ENCODE results near the gene SERPINB8. TPM values are rescaled to one million over a fixed set of nuclear protein-coding genes. Genes with fewer than 3 reads are reported as not detected.

The SERPINB8 gene
- total and polyA plus RNA-seq, 4 donors, result 11.5 to 34.8 (median 14.9) TPM

- 17 to 25% methylated on average over 2 of the region's 2 CpGs for WGBS, 2 donors
- intact Hi-C loops (cut with DNase I), result no loop called here
- Histone ChIP-seq H3K4me1 (ENCODE audit: control insufficient read depth in 1 of 2, insufficient read depth in 2 of 2, low read length in 2 of 2) (no peaks in the 10 kb centered on the region), H3K4me3 (ENCODE audit: low read length in 2 of 2) (no peak overlapping the region), H3K27ac (ENCODE audit: low read depth in 1 of 2, low read length in 2 of 2) (no peak overlapping the region), H3K36me3 (ENCODE audit: control insufficient read depth in 1 of 2, insufficient read depth in 2 of 2, low read length in 1 of 2) (no peaks in the 10 kb centered on the region), H3K9me3 (ENCODE audit: control insufficient read depth, low read length) (no peaks in the 10 kb centered on the region), H3K27me3 (ENCODE audit: control insufficient read depth in 1 of 2, insufficient read depth in 2 of 2, low read length in 1 of 2) (no peaks in the 10 kb centered on the region)
- ATAC-seq (ENCODE audit: low FRiP score) (no peak), DNase-seq (no peak)
Measured at GRCh38 chr18:63974991-63975390, 5.1 kb downstream of the SERPINB8 start.

GRCh38 chr18:63975628-63976027, 5.7 kb downstream of the SERPINB8 start:
- ATAC-seq (ENCODE audit: low FRiP score), result no peak
- Histone ChIP-seq H3K36me3 (ENCODE audit: control insufficient read depth in 1 of 2, insufficient read depth in 2 of 2, low read length in 1 of 2) (no peaks in the 10 kb centered on the region), H3K9me3 (ENCODE audit: control insufficient read depth, low read length) (no peaks in the 10 kb centered on the region), H3K27me3 (ENCODE audit: control insufficient read depth in 1 of 2, insufficient read depth in 2 of 2, low read length in 1 of 2) (no peaks in the 10 kb centered on the region), H3K27ac (ENCODE audit: low read depth in 1 of 2, low read length in 2 of 2) (no peak overlapping the region), H3K4me1 (ENCODE audit: control insufficient read depth in 1 of 2, insufficient read depth in 2 of 2, low read length in 2 of 2) (no peaks in the 10 kb centered on the region), H3K4me3 (ENCODE audit: low read length in 2 of 2) (no peak overlapping the region)
- intact Hi-C loops (cut with DNase I), result no loop called here
- no peak for DNase-seq
- 53 to 70% methylated on average over 3 of the region's 3 CpGs for WGBS, 2 donors

GRCh38 chr18:63977040-63977439, 7.2 kb downstream of the SERPINB8 start:
- ATAC-seq (ENCODE audit: low FRiP score), result no peak
- WGBS, 2 donors, result 95% methylated on average over 3 of the region's 3 CpGs
- no peak for DNase-seq
- no peak overlapping the region for H3K4me3 ChIP-seq (ENCODE audit: low read length in 2 of 2)
- H3K4me1 ChIP-seq (ENCODE audit: control insufficient read depth in 1 of 2, insufficient read depth in 2 of 2, low read length in 2 of 2), result no peaks in the 10 kb centered on the region
- intact Hi-C loops (cut with DNase I), result no loop called here
- peaks cover under 1% of the 10 kb centered on the region for H3K9me3 ChIP-seq (ENCODE audit: control insufficient read depth, low read length)
- no peaks in the 10 kb centered on the region for H3K27me3 ChIP-seq (ENCODE audit: control insufficient read depth in 1 of 2, insufficient read depth in 2 of 2, low read length in 1 of 2)
- H3K27ac ChIP-seq (ENCODE audit: low read depth in 1 of 2, low read length in 2 of 2), result no peak overlapping the region
- peaks cover 0 to 1% of the 10 kb centered on the region in 2 donors for H3K36me3 ChIP-seq (ENCODE audit: control insufficient read depth in 1 of 2, insufficient read depth in 2 of 2, low read length in 1 of 2)

- DNase-seq (no peak), ATAC-seq (ENCODE audit: low FRiP score) (peak; percentile 87)
- Histone ChIP-seq H3K27ac (ENCODE audit: low read depth in 1 of 2, low read length in 2 of 2) (peak overlapping the region; percentile 12 to 76), H3K36me3 (ENCODE audit: control insufficient read depth in 1 of 2, insufficient read depth in 2 of 2, low read length in 1 of 2) (peaks cover 0 to 5% of the 10 kb centered on the region in 2 donors), H3K4me3 (ENCODE audit: low read length in 2 of 2) (peak overlapping the region; percentile 43 to 45), H3K9me3 (ENCODE audit: control insufficient read depth, low read length) (peaks cover 2% of the 10 kb centered on the region), H3K4me1 (ENCODE audit: control insufficient read depth in 1 of 2, insufficient read depth in 2 of 2, low read length in 2 of 2) (no peaks in the 10 kb centered on the region), H3K27me3 (ENCODE audit: control insufficient read depth in 1 of 2, insufficient read depth in 2 of 2, low read length in 1 of 2) (no peaks in the 10 kb centered on the region)
- WGBS, 2 donors, result 1 to 2% methylated on average over 6 of the region's 6 CpGs
- intact Hi-C loops (cut with DNase I), result loop anchor here in 1 of 2 donors (2.0 kb wide), 1 partner anchor 15 kb away; no protein-coding TSS in a partner anchor
Measured at GRCh38 chr18:63979409-63979920, 9.6 kb downstream of the SERPINB8 start.

DNA sequence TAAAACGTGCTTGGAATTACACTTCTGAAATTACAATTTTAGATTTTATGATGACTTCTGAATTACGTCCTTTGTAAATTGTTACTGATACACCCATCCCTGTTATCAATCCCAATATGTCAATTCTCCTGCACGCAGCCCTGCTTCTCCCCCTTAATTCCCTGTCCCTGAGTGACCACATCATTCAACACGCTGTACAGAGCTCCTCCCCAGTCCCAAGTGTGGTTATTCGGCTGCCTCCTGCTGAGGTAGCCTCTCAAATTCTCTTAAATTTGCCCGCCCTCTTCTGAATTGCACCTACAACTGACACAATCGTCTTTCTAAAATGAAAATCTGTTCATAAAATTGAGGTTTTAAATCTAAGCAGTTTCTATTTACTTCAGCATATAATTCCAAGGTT, 10.1 kb downstream of the SERPINB8 start:
- Histone ChIP-seq H3K9me3 (ENCODE audit: control insufficient read depth, low read length) (peaks cover 2% of the 10 kb centered on the region), H3K4me1 (ENCODE audit: control insufficient read depth in 1 of 2, insufficient read depth in 2 of 2, low read length in 2 of 2) (no peaks in the 10 kb centered on the region), H3K4me3 (ENCODE audit: low read length in 2 of 2) (peak overlapping the region in 1 of 2 donors; percentile 45), H3K27ac (ENCODE audit: low read depth in 1 of 2, low read length in 2 of 2) (peak overlapping the region in 1 of 2 donors; percentile 55), H3K27me3 (ENCODE audit: control insufficient read depth in 1 of 2, insufficient read depth in 2 of 2, low read length in 1 of 2) (no peaks in the 10 kb centered on the region), H3K36me3 (ENCODE audit: control insufficient read depth in 1 of 2, insufficient read depth in 2 of 2, low read length in 1 of 2) (peaks cover 0 to 6% of the 10 kb centered on the region in 2 donors)
- intact Hi-C loops (cut with DNase I), result no loop called here
- WGBS, 2 donors, result 14 to 17% methylated on average over 7 of the region's 7 CpGs
- DNase-seq, result no peak
- no peak for ATAC-seq (ENCODE audit: low FRiP score)

GRCh38 chr18:63980896-63981460, 11.1 kb downstream of the SERPINB8 start:
- WGBS, 2 donors, result 85 to 88% methylated on average over 6 of the region's 6 CpGs
- H3K27ac ChIP-seq (ENCODE audit: low read depth in 1 of 2, low read length in 2 of 2), result no peak overlapping the region
- H3K27me3 ChIP-seq (ENCODE audit: control insufficient read depth in 1 of 2, insufficient read depth in 2 of 2, low read length in 1 of 2), result no peaks in the 10 kb centered on the region
- H3K4me1 ChIP-seq (ENCODE audit: control insufficient read depth in 1 of 2, insufficient read depth in 2 of 2, low read length in 2 of 2), result no peaks in the 10 kb centered on the region
- H3K36me3 ChIP-seq (ENCODE audit: control insufficient read depth in 1 of 2, insufficient read depth in 2 of 2, low read length in 1 of 2), result peaks cover 0 to 7% of the 10 kb centered on the region in 2 donors
- intact Hi-C loops (cut with DNase I), result no loop called here
- no peak overlapping the region for H3K4me3 ChIP-seq (ENCODE audit: low read length in 2 of 2)
- H3K9me3 ChIP-seq (ENCODE audit: control insufficient read depth, low read length), result peaks cover 2% of the 10 kb centered on the region
- no peak for ATAC-seq (ENCODE audit: low FRiP score)
- no peak for DNase-seq

DNA sequence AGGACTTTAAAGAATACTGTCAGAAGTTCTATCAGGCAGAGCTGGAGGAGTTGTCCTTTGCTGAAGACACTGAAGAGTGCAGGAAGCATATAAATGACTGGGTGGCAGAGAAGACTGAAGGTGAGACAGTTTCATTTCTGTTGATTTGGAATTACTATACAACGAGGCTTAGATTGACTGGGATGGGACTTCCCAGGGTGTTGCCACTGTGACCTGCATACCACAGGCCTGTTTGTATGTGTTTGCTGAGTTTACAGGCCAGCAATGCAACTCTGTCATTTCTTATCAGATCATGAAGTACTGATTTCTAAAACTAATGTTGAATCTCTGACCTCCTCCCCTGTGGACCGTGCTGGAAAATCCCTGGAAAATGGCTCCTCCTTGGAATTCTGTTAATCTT, 11.8 kb downstream of the SERPINB8 start:
- no peaks in the 10 kb centered on the region for H3K4me1 ChIP-seq (ENCODE audit: control insufficient read depth in 1 of 2, insufficient read depth in 2 of 2, low read length in 2 of 2)
- intact Hi-C loops (cut with DNase I), result no loop called here
- H3K36me3 ChIP-seq (ENCODE audit: control insufficient read depth in 1 of 2, insufficient read depth in 2 of 2, low read length in 1 of 2), result peaks cover 0 to 7% of the 10 kb centered on the region in 2 donors
- H3K4me3 ChIP-seq (ENCODE audit: low read length in 2 of 2), result no peak overlapping the region
- H3K9me3 ChIP-seq (ENCODE audit: control insufficient read depth, low read length), result peaks cover 2% of the 10 kb centered on the region
- 83 to 91% methylated on average over 2 of the region's 2 CpGs for WGBS, 2 donors
- H3K27ac ChIP-seq (ENCODE audit: low read depth in 1 of 2, low read length in 2 of 2), result no peak overlapping the region
- DNase-seq (no peak), ATAC-seq (ENCODE audit: low FRiP score) (no peak)
- H3K27me3 ChIP-seq (ENCODE audit: control insufficient read depth in 1 of 2, insufficient read depth in 2 of 2, low read length in 1 of 2), result no peaks in the 10 kb centered on the region

GRCh38 chr18:63982361-63982760, 12.5 kb downstream of the SERPINB8 start:
- Histone ChIP-seq H3K4me3 (ENCODE audit: low read length in 2 of 2) (no peak overlapping the region), H3K27ac (ENCODE audit: low read depth in 1 of 2, low read length in 2 of 2) (no peak overlapping the region), H3K36me3 (ENCODE audit: control insufficient read depth in 1 of 2, insufficient read depth in 2 of 2, low read length in 1 of 2) (peaks cover 3 to 11% of the 10 kb centered on the region in 2 donors), H3K27me3 (ENCODE audit: control insufficient read depth in 1 of 2, insufficient read depth in 2 of 2, low read length in 1 of 2) (no peaks in the 10 kb centered on the region), H3K4me1 (ENCODE audit: control insufficient read depth in 1 of 2, insufficient read depth in 2 of 2, low read length in 2 of 2) (no peaks in the 10 kb centered on the region), H3K9me3 (ENCODE audit: control insufficient read depth, low read length) (peaks cover 2% of the 10 kb centered on the region)
- intact Hi-C loops (cut with DNase I), result no loop called here
- ATAC-seq (ENCODE audit: low FRiP score), result no peak
- whole genome bisulfite sequencing, 2 donors, result 88 to 94% methylated on average over 3 of the region's 3 CpGs
- no peak for DNase-seq

DNA sequence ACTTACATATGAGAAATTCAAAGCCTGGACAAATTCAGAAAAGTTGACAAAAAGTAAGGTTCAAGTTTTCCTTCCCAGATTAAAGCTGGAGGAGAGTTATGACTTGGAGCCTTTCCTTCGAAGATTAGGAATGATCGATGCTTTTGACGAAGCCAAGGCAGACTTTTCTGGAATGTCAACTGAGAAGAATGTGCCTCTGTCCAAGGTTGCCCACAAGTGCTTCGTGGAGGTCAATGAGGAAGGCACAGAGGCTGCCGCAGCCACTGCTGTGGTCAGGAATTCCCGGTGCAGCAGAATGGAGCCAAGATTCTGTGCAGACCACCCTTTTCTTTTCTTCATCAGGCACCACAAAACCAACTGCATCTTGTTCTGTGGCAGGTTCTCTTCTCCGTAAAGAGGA, 17.0 kb downstream of the SERPINB8 start:
- Histone ChIP-seq H3K4me3 (ENCODE audit: low read length in 2 of 2) (no peak overlapping the region), H3K9me3 (ENCODE audit: control insufficient read depth, low read length) (peaks cover 2% of the 10 kb centered on the region), H3K36me3 (ENCODE audit: control insufficient read depth in 1 of 2, insufficient read depth in 2 of 2, low read length in 1 of 2) (peaks cover 4 to 15% of the 10 kb centered on the region in 2 donors), H3K27me3 (ENCODE audit: control insufficient read depth in 1 of 2, insufficient read depth in 2 of 2, low read length in 1 of 2) (no peaks in the 10 kb centered on the region), H3K27ac (ENCODE audit: low read depth in 1 of 2, low read length in 2 of 2) (no peak overlapping the region), H3K4me1 (ENCODE audit: control insufficient read depth in 1 of 2, insufficient read depth in 2 of 2, low read length in 2 of 2) (no peaks in the 10 kb centered on the region)
- ATAC-seq (ENCODE audit: low FRiP score) (no peak), DNase-seq (no peak)
- WGBS, 2 donors, result 46 to 54% methylated on average over 7 of the region's 7 CpGs
- intact Hi-C loops (cut with DNase I), result no loop called here
